Measurements from ENCODE around the gene ATP2C2. TPM values are rescaled to one million over a fixed set of nuclear protein-coding genes. Genes with fewer than 3 reads are reported as not detected.

The ATP2C2 gene
- total RNA-seq, 2 donors from 2014 or later: 2.0 to 2.6 TPM

- H3K27ac Mint-ChIP-seq: no peak overlapping the region
- H3K4me3 ChIP-seq (ENCODE audit: low read length): no peak overlapping the region
- peaks cover 6% of the 10 kb centered on the region for H3K4me1 Mint-ChIP-seq
- H3K9me3 ChIP-seq (ENCODE audit: control insufficient read depth, low read length): peaks cover 3% of the 10 kb centered on the region
- TF ChIP-seq CTCF (conservative IDR thresholded peaks at IDR 0.05): no peak
- H3K36me3 ChIP-seq (ENCODE audit: control insufficient read depth, insufficient read depth, low read length): peaks cover 21% of the 10 kb centered on the region
- H3K4me1 ChIP-seq (ENCODE audit: control insufficient read depth, insufficient read depth, low read length): peaks cover 5% of the 10 kb centered on the region
- H3K27me3 ChIP-seq (ENCODE audit: control insufficient read depth, insufficient read depth, low read length, poor library complexity, severe bottlenecking): no peaks in the 10 kb centered on the region
- peaks cover 48% of the 10 kb centered on the region for H3K36me3 Mint-ChIP-seq (ENCODE audit: low read depth)
- DNase-seq: no peak
- H3K27me3 Mint-ChIP-seq (ENCODE audit: insufficient read depth): no peaks in the 10 kb centered on the region
- WGBS, 2 experiments (ENCODE audit: insufficient coverage in 1 of 2, insufficient read length in 1 of 2): 83 to 88% methylated on average over 15 of the region's 15 CpGs
- H3K27ac ChIP-seq (ENCODE audit: low read depth, low read length): no peak overlapping the region
- H3K9me3 Mint-ChIP-seq: peaks cover 8% of the 10 kb centered on the region
- no peak overlapping the region for H3K4me3 Mint-ChIP-seq
- H3K9ac ChIP-seq (ENCODE audit: extremely low read depth, low read length, poor library complexity, severe bottlenecking): no peak overlapping the region
These were observed 131.3 kb downstream of the ATP2C2 start for GRCh38 chr16:84499638-84500037.

GRCh38 chr16:84500531-84500930 lies 132.2 kb downstream of the ATP2C2 start:
- H3K27ac ChIP-seq (ENCODE audit: low read depth, low read length): no peak overlapping the region
- H3K36me3 Mint-ChIP-seq (ENCODE audit: low read depth): peaks cover 40% of the 10 kb centered on the region
- H3K4me3 ChIP-seq (ENCODE audit: low read length): no peak overlapping the region
- H3K4me1 ChIP-seq (ENCODE audit: control insufficient read depth, insufficient read depth, low read length): peaks cover 9% of the 10 kb centered on the region
- WGBS, 2 experiments (ENCODE audit: insufficient coverage in 1 of 2, insufficient read length in 1 of 2): 96 to 100% methylated on average over 3 to 13 of the region's 13 CpGs
- no peaks in the 10 kb centered on the region for H3K27me3 Mint-ChIP-seq (ENCODE audit: insufficient read depth)
- H3K36me3 ChIP-seq (ENCODE audit: control insufficient read depth, insufficient read depth, low read length): peaks cover 13% of the 10 kb centered on the region
- H3K4me1 Mint-ChIP-seq: peaks cover 12% of the 10 kb centered on the region
- DNase-seq: no peak
- no peak overlapping the region for H3K9ac ChIP-seq (ENCODE audit: extremely low read depth, low read length, poor library complexity, severe bottlenecking)
- H3K9me3 ChIP-seq (ENCODE audit: control insufficient read depth, low read length): no peaks in the 10 kb centered on the region
- no peak for TF ChIP-seq CTCF (conservative IDR thresholded peaks at IDR 0.05)
- H3K27me3 ChIP-seq (ENCODE audit: control insufficient read depth, insufficient read depth, low read length, poor library complexity, severe bottlenecking): no peaks in the 10 kb centered on the region
- no peak overlapping the region for H3K27ac Mint-ChIP-seq
- H3K9me3 Mint-ChIP-seq: peaks cover 1% of the 10 kb centered on the region
- no peak overlapping the region for H3K4me3 Mint-ChIP-seq

- Mint-ChIP-seq H3K36me3 (ENCODE audit: low read depth) (peaks cover 33% of the 10 kb centered on the region), H3K27ac (no peak overlapping the region), H3K4me3 (no peak overlapping the region)
These were observed 132.9 kb downstream of the ATP2C2 start for GRCh38 chr16:84501077-84501735.

More at GRCh38 chr16:84501077-84501735, 132.9 kb downstream of the ATP2C2 start:
- Histone ChIP-seq H3K4me1 (ENCODE audit: control insufficient read depth, insufficient read depth, low read length) (peaks cover 9% of the 10 kb centered on the region), H3K27ac (ENCODE audit: low read depth, low read length) (no peak overlapping the region), H3K4me3 (ENCODE audit: low read length) (no peak overlapping the region), H3K36me3 (ENCODE audit: control insufficient read depth, insufficient read depth, low read length) (peaks cover 12% of the 10 kb centered on the region), H3K9ac (ENCODE audit: extremely low read depth, low read length, poor library complexity, severe bottlenecking) (no peak overlapping the region), H3K27me3 (ENCODE audit: control insufficient read depth, insufficient read depth, low read length, poor library complexity, severe bottlenecking) (no peaks in the 10 kb centered on the region), H3K9me3 (ENCODE audit: control insufficient read depth, low read length) (no peaks in the 10 kb centered on the region)
- Mint-ChIP-seq H3K9me3 (no peaks in the 10 kb centered on the region), H3K27me3 (ENCODE audit: insufficient read depth) (no peaks in the 10 kb centered on the region), H3K4me1 (peaks cover 12% of the 10 kb centered on the region)
- TF ChIP-seq CTCF (conservative IDR thresholded peaks at IDR 0.05): no peak
- WGBS, 2 experiments (ENCODE audit: insufficient coverage in 1 of 2, insufficient read length in 1 of 2): 91 to 97% methylated on average over 6 to 12 of the region's 12 CpGs
- DNase-seq: no peak
